SU-DHL-6 (cell line): Measurements from ENCODE around the gene HOXB6.

ENCODE experiments used
- CTCF ChIP-seq: fragments of 200-600 bp; sonication (generic); IDR thresholded peaks from one replicate; pipeline ENCODE4 v1.5.1; 2017; ENCODE audit warnings: antibody characterized with exemption, mild to moderate bottlenecking, low read length, moderate library complexity; ENCODE audit not compliant: insufficient read depth, poor library complexity, severe bottlenecking
- EZH2phosphoT487 ChIP-seq: fragments of 200-600 bp; sonication (generic), shearing (Covaris generic); conservative IDR thresholded peaks from 2 replicates; pipeline ENCODE4 v1.6.1; 2018; ENCODE audit warnings: mild to moderate bottlenecking, antibody characterized with exemption, low read length, moderate library complexity, mixed read lengths

- no peak for TF ChIP-seq CTCF
- no peak for TF ChIP-seq EZH2phosphoT487
These were observed 51.6 kb downstream of the HOXB6 start for GRCh38 chr17:48553190-48553547.
